IPS DF 6.9 (cell line): ENCODE data around the gene ZNF264.
"Not testable (repeated sequence)": the region's sequence is repeated elsewhere in the genome, so short reads cannot be mapped to it uniquely, and the experiment has no call there.

ENCODE experiments used
- DNase-seq: peaks from one replicate; pipeline ENCODE4 v3.0.0-alpha.2; 2013; ENCODE audit warnings: low read depth, low spot score
- H3K27ac ChIP-seq: one replicate; pipeline ENCODE4 v1.5.1; 2013; ENCODE audit warnings: low read length, control low read depth
- H3K27me3 ChIP-seq: 2 replicates; pipeline ENCODE4 v1.6.1; 2013; ENCODE audit warnings: mild to moderate bottlenecking, low read length; ENCODE audit not compliant: control insufficient read depth, insufficient read depth
- H3K36me3 ChIP-seq: 2 replicates; pipeline ENCODE4 v1.6.1; 2013; ENCODE audit warnings: low read length; ENCODE audit not compliant: control insufficient read depth, insufficient read depth
- H3K4me1 ChIP-seq: 2 replicates; pipeline ENCODE4 v1.6.1; 2013; ENCODE audit warnings: low read length; ENCODE audit not compliant: control insufficient read depth, insufficient read depth
- H3K4me3 ChIP-seq: 2 replicates; pipeline ENCODE4 v1.5.1; 2013; ENCODE audit warnings: mild to moderate bottlenecking, low read length
- H3K9me3 ChIP-seq: 2 replicates; pipeline ENCODE4 v1.6.1; 2013; ENCODE audit warnings: low read length, inconsistent platforms; ENCODE audit not compliant: control insufficient read depth, insufficient read depth
- WGBS: extraction: QIAGEN DNeasy Blood & Tissue Kit; methylation state at CpG from one replicate; pipeline ENCODE4 v1.1.7; 2013; ENCODE audit warnings: mixed read lengths, missing lambda C conversion rate; ENCODE audit not compliant: insufficient read length, insufficient coverage; 5-methylcytosine and 5-hydroxymethylcytosine counted together

ZNF264 gene

DNA sequence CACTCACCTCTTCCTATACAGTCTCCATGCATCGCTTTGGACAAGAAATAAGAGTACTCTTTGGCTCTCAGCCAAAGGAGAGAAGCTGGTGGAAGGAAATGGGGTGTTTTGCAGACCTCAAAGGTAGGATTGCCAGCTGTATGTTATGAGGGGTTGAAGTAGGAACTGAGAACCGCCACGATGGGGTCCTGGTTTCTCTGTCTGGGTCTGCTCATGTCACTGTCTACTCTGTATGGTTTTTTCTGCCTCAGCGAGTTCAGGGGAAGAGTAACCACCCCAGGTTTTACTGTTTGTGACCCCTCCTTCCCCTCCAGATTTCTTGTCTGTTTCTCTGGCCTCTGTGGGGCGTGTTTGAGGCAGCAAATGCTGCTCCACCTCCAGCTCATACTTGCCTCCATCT is 53.2 kb downstream of the ZNF264 start:
- H3K27ac ChIP-seq = no peak overlapping the region
- H3K27me3 ChIP-seq = no peaks in the 10 kb centered on the region
- H3K4me1 ChIP-seq = no peaks in the 10 kb centered on the region; the same call in 1 of the 2 replicates
- no peaks in the 10 kb centered on the region for H3K9me3 ChIP-seq
- H3K4me3 ChIP-seq = no peak overlapping the region
- peaks cover 8% of the 10 kb centered on the region; the same call in 1 of the 2 replicates for H3K36me3 ChIP-seq
- no peak for DNase-seq
- no CpG with 5 or more reads among the region's 5 CpGs for WGBS

DNA sequence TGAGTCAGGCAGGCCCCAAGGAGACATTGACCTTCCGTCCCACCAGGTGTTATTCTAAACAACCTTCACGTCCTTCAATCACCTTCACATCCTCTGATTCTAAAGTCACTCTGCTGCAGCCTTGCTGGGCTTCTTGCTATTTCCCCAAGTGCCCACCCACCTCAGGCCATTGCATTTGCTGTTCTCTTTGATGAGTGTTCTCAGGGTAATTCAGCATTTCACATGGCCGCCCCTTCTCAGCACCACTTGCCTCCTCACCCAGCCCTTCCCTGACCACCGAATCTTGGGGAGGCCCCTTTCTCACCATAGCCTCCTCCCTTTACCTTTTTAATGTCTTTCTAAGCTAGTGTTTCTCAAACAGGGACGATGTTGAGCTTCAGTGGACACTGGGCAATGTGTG is 53.8 kb downstream of the ZNF264 start:
- DNase-seq = no peak
- no peaks in the 10 kb centered on the region for H3K9me3 ChIP-seq
- H3K36me3 ChIP-seq = peaks cover 8% of the 10 kb centered on the region
- no peaks in the 10 kb centered on the region for H3K27me3 ChIP-seq
- no peak overlapping the region for H3K4me3 ChIP-seq
- WGBS = no CpG with 5 or more reads among the region's 5 CpGs
- no peak overlapping the region for H3K27ac ChIP-seq
- no peaks in the 10 kb centered on the region; the same call in 1 of the 2 replicates for H3K4me1 ChIP-seq

DNA sequence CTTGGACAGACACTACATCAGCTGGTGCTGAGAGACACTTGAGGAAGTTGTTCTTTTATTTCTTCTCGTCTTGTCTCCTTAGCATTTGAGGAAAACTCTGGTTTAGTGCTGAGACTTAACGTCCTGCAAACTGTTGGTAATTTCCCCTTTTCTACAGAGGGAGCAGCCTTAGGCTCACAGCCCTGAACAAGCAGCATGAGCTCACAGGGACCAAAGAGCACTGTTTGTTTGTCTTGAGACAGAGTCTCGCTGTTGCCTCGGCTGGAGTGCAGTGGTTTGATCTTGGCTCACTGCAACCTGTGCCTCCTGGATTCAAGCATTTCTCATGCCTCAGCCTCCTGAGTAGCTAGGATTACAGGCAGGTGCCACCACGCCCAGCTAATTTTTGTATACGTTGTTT is 54.7 kb downstream of the ZNF264 start:
- H3K36me3 ChIP-seq = peaks cover 8% of the 10 kb centered on the region

DNA sequence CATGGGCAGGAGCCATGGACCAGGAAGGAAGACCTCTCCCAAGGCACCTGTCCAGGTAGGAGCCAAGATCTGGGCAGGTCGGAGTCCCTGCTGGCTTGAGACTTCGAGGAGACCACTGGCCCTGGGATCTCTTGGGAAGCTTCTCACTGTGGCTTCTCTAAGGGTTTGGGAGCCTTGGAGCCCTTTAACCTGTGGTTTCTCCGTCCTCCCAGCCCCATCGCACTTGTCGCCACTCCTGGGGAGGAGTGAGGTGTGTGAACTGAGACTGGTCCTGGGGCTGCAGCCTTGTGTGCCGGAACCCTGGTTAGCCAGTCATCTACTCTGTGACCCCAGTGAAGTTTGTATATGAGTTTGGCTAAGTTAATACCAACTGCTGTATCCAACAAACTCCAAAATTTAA is 57.3 kb downstream of the ZNF264 start:
- H3K9me3 ChIP-seq = no peaks in the 10 kb centered on the region
- no peak overlapping the region for H3K4me3 ChIP-seq
- no peaks in the 10 kb centered on the region for H3K4me1 ChIP-seq
- DNase-seq = no peak
- WGBS = no CpG with 5 or more reads among the region's 6 CpGs
- H3K27me3 ChIP-seq = no peaks in the 10 kb centered on the region
- peaks cover 8% of the 10 kb centered on the region for H3K36me3 ChIP-seq
- no peak overlapping the region for H3K27ac ChIP-seq

More for the DNA sequence above, 54.7 kb downstream of the ZNF264 start:
- H3K9me3 ChIP-seq = no peaks in the 10 kb centered on the region
- H3K4me3 ChIP-seq = no peak overlapping the region
- H3K27ac ChIP-seq = no peak overlapping the region
- no peaks in the 10 kb centered on the region; the same call in 1 of the 2 replicates for H3K4me1 ChIP-seq
- no CpG with 5 or more reads among the region's 6 CpGs for WGBS
- no peaks in the 10 kb centered on the region for H3K27me3 ChIP-seq
- DNase-seq = no peak

DNA sequence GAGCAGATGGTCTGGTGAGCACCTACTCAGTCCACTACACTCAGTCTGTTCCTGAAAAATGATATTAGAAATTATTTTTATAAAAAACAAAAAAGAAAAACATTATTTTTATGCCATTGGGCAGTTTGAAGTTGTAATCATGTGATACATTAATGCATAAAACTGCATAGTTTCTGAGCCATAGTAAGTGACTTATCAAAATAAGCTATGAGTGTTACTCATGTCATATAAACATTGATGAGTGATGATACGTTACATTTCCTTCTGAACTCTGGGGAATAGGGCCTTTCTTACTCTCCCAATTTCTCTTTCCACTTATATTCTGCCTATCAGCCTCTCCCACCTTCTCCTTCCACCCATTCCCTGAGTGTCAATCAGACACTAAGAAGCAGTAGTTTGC is 58.0 kb downstream of the ZNF264 start:
- Histone ChIP-seq H3K9me3 (no peaks in the 10 kb centered on the region), H3K4me3 (no peak overlapping the region), H3K4me1 (no peaks in the 10 kb centered on the region), H3K27me3 (no peaks in the 10 kb centered on the region), H3K27ac (no peak overlapping the region), H3K36me3 (peaks cover 5% of the 10 kb centered on the region)
- WGBS = no CpG with 5 or more reads among the region's 1 CpG
- no peak for DNase-seq

DNA sequence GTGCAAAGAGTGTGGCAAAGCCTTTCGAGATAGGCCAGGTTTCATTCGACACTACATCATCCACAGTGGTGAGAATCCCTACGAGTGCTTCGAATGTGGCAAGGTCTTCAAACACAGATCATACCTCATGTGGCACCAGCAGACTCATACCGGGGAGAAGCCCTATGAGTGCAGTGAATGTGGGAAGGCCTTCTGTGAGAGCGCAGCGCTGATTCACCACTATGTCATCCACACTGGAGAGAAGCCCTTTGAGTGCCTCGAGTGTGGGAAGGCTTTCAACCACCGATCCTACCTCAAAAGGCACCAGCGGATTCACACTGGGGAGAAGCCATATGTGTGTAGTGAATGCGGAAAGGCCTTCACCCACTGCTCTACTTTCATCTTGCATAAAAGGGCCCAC is 62.5 kb downstream of the ZNF264 start:
- H3K36me3 ChIP-seq = not testable (repeated sequence)

DNA sequence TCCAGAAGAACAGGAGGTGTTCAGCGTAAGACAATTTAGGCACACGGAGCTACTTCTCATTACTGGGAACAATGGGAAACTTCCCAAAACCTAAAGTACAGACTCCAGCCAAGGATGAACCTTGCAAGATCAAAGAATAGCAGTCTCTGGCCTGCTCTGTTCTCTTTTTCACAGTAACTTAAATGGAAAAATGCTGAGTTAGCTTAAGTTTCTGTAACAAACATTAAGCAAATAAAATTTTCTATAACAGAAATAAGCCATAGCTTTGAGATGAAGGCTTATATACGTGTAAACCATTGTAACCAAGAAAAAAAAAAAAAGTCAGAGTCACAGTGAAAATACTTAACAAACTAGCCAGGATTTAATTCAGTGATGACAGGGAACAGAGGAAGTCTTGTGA is 70.7 kb downstream of the ZNF264 start:
- H3K27ac ChIP-seq = no peak overlapping the region

More for the DNA sequence above, 62.5 kb downstream of the ZNF264 start:
- not testable (repeated sequence) for H3K4me1 ChIP-seq, DNase-seq, H3K27ac ChIP-seq, H3K9me3 ChIP-seq, H3K4me3 ChIP-seq, H3K27me3 ChIP-seq
- WGBS = no CpG with 5 or more reads among the region's 11 CpGs

DNA sequence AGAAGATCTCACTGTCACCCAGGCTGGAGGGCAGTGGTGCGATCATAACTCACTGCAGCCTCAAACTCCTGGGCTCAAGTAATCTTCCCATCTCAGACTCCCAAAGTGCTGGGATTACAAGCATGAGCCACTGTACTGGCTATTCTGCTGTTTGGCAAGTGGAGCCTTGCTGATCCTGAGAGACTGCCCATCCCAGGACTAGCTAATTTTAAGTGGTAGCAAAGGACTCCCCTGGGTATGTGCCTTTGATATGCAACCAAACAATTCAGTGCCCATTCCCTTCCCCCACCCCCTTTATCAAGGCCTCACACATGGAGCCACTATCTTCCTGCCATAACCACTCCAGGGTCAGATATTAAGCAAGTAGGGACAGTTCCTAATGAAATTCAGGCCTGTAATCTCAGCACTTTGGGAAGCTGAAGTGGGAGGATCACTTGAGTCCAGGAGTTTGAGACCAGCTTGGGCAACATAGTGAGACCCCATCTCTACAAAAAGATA is 72.0 kb downstream of the ZNF264 start:
- Histone ChIP-seq H3K27ac (no peak overlapping the region), H3K9me3 (no peaks in the 10 kb centered on the region), H3K27me3 (no peaks in the 10 kb centered on the region), H3K36me3 (no peaks in the 10 kb centered on the region), H3K4me1 (no peaks in the 10 kb centered on the region; the same call in 1 of the 2 replicates), H3K4me3 (no peak overlapping the region)
- WGBS = no CpG with 5 or more reads among the region's 1 CpG
- DNase-seq = no peak

More for the DNA sequence above, 70.7 kb downstream of the ZNF264 start:
- no peaks in the 10 kb centered on the region for H3K36me3 ChIP-seq
- no peak overlapping the region for H3K4me3 ChIP-seq
- no peak for DNase-seq
- no peaks in the 10 kb centered on the region for H3K4me1 ChIP-seq
- no peaks in the 10 kb centered on the region for H3K27me3 ChIP-seq
- no CpG with 5 or more reads among the region's 3 CpGs for WGBS
- no peaks in the 10 kb centered on the region for H3K9me3 ChIP-seq

DNA sequence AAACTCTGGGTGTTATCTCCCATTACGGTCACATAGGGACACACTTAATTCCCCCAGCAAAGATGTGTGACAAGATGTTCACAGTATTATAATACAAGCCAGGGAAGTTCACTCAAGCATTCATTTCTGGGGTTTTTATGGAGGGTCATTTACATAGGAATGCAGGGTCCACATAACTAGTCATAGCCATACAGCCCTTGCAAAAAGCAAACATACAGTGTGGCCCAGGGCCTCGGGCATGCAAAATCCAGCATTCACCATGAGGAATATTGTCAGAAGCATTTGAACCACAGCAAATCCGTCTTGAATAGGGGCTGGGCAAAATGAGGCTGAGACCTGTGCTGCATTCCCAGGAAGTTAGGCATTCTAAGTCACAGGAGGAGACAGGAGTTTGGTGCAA is 76.0 kb downstream of the ZNF264 start:
- WGBS = no CpG with 5 or more reads among the region's 3 CpGs
- Histone ChIP-seq H3K4me3 (no peak overlapping the region), H3K4me1 (no peaks in the 10 kb centered on the region; the same call in 1 of the 2 replicates)

DNA sequence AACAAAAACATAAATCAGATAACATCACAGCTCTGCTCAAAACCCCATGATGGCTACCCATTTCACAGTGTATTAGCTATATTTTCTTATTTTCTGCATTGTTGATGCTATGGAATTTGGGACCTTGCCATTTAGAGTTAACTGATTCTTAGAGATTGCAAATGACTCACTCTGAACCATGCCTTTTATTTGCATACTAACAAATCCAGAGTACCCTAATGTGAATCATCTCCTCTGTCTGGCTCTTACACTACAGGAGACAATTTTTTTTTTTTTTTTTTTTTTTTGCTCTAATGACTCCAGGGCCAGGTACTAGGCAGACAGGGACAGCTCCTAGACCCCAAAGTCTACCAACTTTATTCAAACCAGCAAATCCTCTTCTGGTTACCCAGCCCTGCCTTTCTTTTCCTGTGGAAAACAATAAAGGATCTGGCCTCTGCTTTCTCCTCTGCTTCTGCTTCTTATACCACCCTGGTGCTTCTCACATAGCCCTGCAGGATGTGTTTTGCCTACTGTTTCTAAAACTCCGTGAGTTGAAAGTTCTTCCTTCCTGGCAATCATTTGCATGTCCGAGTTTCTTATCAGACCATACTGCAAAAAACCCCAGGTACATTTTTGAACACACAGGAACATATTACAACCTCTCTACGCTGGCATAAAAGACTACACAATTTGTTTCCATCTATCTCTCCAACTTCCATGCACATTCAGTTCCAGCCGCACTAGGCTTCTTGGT is 78.4 kb downstream of the ZNF264 start:
- DNase-seq = no peak
- no peaks in the 10 kb centered on the region; the same call in 1 of the 2 replicates for H3K4me1 ChIP-seq
- H3K36me3 ChIP-seq = no peaks in the 10 kb centered on the region
- no CpG with 5 or more reads among the region's 4 CpGs for WGBS
- H3K4me3 ChIP-seq = no peak overlapping the region
- H3K9me3 ChIP-seq = no peaks in the 10 kb centered on the region
- no peaks in the 10 kb centered on the region for H3K27me3 ChIP-seq
- H3K27ac ChIP-seq = no peak overlapping the region

More for the DNA sequence above, 76.0 kb downstream of the ZNF264 start:
- Histone ChIP-seq H3K27ac (no peak overlapping the region), H3K36me3 (no peaks in the 10 kb centered on the region), H3K9me3 (no peaks in the 10 kb centered on the region), H3K27me3 (no peaks in the 10 kb centered on the region)
- DNase-seq = no peak

DNA sequence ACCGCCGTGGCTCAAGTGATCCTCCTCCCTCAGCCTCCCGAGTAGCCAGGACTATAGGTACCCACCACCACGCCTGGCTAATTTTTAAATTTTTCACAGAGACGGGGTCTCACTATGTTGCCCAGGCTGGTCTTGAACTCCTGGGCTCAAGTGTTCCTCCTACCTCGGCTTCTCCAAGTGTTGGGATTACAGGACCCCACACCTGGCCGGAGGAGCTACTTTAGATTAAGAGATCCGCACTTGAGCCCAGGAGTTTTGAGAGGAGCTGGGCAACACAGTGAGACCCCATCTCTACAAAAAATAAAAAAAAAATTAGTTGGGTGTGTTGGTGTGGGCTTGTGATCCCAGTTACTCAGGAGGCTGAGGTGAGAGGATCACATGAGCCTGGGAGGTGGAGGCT is 80.0 kb downstream of the ZNF264 start:
- WGBS = no CpG with 5 or more reads among the region's 8 CpGs
- DNase-seq = no peak

More for the DNA sequence above, 80.0 kb downstream of the ZNF264 start:
- H3K4me1 ChIP-seq = no peaks in the 10 kb centered on the region; the same call in 1 of the 2 replicates
- no peak overlapping the region for H3K27ac ChIP-seq
- H3K9me3 ChIP-seq = no peaks in the 10 kb centered on the region
- no peaks in the 10 kb centered on the region for H3K27me3 ChIP-seq
- no peaks in the 10 kb centered on the region for H3K36me3 ChIP-seq
- no peak overlapping the region for H3K4me3 ChIP-seq
